ENCODE results near the gene FBXL19.

FBXL19 gene

DNA sequence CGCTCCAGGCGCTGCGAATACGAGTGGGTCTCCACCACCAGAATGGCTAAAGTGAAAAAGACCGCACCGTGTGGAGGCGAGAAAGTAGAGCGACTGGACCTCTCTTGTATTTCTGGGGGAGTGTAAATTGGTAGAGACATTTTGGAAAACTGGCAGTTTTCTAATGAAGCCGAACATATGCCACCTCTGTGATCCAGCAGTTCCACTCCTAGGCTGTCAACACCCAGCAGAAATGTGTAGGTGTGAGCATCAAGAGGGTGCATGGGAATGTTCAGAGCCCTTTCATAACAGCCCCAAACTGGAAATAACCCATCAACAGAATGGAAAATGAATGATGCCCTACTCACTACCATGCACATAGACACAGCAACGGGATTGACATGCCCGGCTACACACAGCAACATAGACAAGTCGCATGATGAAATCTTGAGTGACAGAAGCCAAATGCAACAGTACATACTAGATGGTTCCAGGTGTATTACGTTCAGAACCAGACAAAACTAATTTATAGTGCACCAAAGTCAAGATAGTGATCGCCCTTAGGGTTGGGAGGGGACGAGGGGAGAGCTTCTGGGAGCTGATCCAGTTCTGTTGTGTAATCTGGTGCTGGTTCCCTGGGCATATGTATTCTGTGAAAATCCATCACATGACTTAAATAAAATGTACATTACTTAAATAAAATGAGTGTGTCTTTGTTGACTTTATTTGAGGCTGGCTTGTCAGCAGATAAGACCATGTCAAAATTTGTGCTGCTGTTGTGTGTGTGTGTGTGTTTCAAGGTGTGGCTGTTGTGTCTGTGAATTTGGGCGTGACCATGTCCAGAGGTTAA, 28.6 kb upstream of the FBXL19 start:
- no peak for DNase-seq

DNA sequence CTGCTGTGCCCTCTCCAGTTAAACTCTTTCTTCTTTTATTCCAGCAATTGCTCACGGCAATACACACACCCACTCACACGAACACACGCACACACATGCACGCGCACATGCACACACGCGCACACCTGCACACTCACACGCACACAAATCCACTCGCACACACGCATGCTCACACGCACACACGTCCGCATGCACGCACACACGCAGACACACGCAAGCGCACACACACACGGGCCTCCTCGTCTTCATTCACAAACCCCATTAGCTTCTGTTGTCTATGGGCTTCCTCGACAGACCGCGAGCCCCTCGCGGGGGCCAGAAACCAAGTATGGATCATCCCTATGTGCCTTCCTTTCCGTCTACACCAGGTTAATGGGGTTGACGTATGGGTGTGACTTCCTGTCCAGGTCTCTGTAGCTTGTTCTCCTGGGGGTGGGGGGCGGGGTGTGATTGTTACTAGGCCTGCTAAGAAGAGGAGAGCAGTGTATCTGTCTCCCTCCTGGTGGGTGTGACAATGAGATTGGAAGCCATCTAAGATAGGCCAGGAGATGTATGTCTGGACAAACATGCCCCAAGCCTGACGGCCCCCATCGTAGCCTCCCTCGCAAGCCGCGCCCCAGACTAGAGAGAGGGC, 27.6 kb upstream of the FBXL19 start:
- DNase-seq: peak; percentile 19

DNA sequence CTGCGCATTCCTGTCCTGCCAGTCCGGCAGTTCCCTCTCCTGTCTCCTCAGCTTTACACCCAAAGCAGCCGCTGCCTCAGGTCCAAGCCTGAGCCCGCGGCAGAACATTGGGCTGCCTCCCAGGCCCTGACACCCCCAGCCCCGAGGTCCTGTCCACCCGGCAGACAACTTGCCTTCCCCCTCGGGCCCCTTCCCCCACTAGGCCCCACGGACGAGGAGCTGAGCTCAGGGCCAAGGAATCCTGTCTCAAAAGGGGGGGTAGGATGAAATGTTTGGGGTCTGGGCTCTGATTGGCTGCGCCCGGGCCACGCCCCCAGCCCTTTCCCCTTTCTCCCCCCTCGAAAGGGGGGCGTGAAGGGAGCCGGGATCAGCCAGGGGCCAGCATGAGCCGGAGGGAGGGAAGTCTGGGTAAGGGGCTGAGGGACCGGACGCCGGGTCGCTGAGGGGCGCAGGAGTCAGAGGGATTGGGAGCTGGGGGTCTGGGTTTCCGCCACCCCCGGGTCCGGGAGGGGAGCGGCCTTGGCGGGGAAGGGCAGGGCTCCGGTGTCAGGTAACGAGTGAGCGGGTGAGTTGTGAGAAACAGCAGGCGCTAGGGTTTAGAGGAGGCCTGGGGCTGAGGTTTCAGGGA, 27.0 kb upstream of the FBXL19 start, which contains the start of gene CTF1:
Gene CTF1, plus strand, starts transcription at position 354 of the 628 bp plus-strand sequence. Its CDS starts 30 bp downstream, at position 384.
- peak; percentile 34 for DNase-seq

DNA sequence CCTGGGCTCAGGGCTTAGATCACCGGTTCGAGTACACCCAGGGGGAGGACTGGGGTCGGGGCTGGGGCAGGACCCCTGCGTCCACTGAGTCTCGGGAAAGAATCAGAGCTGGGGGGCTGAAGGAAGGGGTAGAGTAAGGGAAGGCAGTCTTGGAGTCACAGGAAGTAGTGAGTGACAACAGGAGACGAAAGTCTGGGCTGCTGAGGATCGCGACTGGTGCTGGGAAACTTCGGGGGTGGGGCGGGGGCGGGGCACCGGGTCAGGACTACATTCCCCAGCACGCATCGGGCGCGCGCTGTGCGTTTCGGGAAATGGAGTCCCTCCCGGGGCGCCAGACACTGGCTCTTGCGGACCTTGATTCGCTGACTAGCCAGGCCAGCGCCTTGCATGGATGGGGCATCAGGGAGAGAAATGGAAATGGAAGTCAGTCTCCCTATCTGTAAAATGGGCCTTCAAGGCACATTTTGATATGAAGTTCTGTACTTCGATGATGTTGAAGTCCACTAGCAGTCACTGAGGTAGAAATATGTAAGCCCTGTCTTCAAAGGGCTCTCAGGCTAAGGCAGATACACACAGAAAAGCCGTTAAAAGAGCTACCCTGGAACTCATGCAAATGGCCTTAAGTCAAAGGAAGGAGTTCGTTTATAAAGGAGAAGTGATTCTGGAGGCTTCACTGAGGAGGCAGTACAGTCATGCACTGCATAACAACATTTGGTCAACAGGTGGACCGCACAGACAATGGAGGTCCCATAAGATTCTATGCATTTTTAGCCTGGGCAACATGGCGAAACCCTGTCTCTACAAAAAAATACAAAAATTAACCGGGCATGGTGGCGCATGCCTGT, 26.3 kb upstream of the FBXL19 start:
- DNase-seq: peak; percentile 92

GRCh38 chr16:30899794-30900193, 23.6 kb upstream of the FBXL19 start:
- no peak for DNase-seq

DNA sequence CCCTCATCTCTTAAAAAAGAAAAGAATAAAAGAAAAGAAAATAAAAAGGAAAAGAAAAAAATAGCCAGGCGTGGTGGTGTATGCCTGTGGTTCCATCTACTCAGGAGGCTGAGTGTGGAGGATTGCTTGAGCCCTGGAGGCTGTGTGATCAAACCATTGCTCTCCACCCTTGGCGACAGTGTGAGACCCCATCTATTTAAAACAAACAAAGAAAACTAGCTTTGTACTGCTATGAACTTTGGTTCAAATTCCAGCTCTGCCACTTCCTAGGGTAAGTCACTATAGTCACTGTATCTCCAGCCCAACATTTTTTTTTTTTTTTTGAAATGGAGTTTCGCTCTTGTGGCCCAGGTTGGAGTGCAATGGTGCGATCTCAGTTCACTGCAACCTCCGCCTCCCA, 22.8 kb upstream of the FBXL19 start:
- no peak for DNase-seq

GRCh38 chr16:30901201-30902028, 22.0 kb upstream of the FBXL19 start:
- peak; percentile 42 for DNase-seq

- DNase-seq: peak; percentile 78
Observed at GRCh38 chr16:30902029-30902972, 21.1 kb upstream of the FBXL19 start.

DNA sequence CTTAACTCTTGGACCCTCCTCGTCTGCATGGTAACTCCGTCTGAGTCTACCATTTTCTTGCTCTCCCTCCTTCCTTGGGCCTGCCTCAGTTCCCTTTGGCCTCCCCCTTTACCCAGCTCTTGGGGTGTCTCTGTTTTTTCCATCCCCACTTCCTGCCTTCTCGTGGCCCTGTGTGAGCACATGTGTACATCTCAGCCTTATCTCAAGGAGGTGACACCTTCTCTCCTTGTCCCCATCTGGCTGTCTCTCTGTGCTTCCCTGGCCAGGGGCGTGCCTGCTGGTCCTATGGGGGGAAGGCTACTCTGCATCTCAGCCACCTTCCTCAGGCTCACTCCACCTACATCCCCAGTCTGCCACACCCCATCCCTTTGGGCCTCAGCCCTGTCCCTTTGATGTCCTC, 20.4 kb upstream of the FBXL19 start:
- DNase-seq: no peak

GRCh38 chr16:30903596-30903995, 19.8 kb upstream of the FBXL19 start:
- DNase-seq: no peak

- DNase-seq: no peak
Observed at GRCh38 chr16:30904114-30904780, 19.1 kb upstream of the FBXL19 start.

DNA sequence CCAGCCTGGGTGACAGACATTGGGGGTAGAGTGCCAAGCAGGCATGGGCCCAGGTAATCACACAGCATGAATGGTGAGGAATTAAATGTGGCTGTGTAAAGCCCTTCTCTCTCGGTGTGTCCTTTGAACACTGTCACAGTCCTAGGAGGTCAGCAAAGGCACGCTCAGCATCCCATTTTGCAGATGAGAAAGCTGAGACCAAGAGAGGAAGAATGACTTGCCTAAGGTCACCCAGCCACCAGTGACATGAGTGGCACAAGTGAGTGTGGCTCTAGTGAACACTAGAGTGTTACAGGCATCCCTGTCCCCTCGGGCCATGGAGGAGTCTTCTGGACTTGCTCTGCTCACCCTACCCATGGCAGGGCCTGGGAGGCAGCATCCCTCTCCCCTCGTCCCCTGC, 16.3 kb upstream of the FBXL19 start:
- no peak for DNase-seq

- no peak for DNase-seq
Observed at GRCh38 chr16:30910427-30911029, 12.8 kb upstream of the FBXL19 start.

DNA sequence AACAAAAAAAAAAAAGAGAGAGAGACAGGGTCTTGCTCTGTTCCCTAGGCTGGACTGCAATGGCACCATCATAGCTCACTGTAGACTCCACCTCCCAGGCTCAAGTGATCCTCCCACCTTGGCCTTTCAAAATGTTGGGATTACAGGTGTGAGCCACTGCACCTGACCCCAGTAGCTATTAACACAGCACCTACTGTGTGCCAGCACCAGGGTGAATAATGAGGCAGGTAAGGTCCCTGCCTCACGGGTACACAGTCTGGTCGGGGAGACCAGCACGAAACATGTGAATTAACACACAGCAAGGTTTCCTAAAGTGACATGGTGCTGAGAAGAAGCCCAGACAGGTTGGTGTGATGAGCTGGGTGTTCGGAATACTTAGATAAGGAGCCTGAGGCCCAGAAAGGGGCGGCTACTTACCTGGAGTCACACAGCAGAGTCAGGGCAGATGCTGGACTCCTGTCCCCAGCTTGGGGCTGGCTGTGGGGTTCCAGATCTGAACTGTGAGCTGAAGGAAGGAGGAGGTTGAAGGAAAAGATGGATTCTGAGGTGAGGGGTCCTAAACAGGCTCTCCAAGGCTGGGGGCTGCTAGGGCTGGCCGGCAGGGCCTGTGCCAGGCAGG, 10.5 kb upstream of the FBXL19 start:
- no peak for DNase-seq

DNA sequence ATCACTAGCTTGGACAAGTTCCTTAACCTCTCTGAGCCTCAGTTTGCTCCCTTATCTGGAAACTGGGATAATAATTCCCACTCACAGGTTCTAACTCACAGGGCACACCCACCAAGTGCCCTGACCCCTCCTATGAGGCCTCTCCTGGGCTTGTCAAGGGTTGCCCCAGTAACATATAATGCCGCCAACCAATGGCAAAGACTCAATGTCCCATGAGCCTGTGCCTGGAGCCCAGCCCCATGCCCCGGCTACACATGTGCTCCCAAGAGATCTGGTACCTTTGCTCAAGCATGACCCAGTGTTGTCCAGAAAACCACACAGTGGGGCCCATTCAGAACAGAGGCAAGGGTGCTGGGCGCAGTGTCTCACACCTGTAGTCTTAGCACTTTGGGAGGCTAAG, 8.5 kb upstream of the FBXL19 start:
- DNase-seq: no peak

DNA sequence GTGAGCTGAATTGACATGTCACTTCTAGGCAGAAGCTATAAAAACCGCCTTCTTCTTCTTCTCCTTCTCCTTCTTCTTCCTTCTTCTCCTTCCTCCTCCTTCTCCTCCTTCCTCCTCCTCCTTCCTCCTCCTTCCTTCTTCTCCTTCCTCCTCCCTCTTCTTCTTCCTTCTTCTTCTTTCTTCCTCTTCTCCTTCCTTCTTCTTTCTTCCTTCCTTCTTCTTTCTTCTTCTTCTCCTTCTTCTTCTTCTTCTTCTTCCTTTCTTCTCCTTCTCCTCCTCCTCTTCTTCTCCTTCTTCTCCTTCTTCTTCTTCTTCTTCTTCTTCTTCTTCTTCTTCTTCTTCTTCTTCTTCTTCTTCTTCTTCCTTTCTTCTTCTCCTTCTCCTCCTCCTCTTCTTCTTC, 4.8 kb upstream of the FBXL19 start:
- DNase-seq: no peak

DNA sequence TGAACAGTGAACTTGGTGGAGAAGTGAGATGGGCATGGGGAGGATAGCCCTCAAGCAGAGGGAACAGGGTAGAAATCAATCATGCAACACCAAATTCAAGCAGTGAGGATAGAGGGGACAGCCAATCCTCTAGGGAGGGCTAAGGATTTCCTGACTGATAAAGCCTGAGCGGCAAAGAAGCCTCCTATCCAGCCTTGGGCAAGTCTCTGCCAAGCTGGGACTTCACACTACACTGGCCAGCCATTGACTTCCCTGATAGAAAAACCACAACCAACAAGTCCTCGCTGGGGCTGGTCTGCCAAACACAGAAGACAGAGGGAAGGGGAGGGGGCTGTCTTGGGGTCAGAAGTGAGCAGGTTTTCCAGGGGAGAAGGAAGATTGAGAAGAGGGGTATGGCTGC, 2.5 kb upstream of the FBXL19 start:
- no peak for DNase-seq

DNA sequence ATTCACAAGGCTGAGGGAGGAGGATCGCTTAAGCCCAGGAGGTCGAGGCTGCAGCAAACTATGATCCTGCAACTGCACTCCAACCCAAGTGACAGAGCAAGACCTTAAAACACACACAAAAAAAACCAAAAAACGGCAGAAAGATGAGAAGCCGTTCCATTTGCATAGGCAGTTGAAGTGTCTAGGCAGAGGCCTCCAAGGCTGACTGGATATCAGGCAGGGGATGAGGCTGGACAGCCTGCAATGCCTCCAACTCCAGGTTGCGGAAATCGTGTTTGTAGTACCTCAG, 2.0 kb upstream of the FBXL19 start:
- DNase-seq: no peak

DNA sequence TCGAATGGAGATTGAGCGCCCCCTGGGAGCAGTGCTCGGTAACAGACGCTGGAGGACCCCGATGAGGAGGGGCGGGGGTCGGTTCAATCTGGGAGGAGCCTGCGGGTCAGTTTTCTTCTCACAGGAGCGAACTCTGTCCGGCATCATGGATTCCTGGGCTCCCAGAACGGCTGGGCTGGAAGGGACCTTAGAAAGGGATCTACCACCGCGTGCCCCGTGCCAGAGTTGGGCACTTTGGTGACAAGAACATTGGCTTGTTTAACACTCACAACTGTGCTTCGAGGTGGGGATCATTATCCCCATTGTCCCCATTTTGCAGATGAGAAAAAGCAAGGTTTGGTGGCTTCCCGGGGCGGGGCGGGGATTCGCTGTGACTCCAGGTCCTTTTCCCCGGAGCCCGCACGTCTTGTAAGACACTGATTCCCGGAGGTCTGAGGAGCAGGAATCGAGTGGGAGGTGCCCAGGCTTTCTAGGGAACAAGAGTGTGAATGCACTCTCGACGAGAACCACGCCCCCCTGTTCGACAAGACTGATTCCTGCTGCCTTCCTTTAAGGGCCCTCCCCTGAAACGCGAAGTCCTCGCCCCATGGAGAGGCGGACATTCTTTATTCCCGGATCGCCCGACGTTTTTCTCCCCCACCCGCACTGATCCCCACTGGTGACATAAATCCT, 1.5 kb upstream of the FBXL19 start:
- DNase-seq: peak; percentile 94
